ENCODE data around the gene PBX3. TPM values are rescaled to one million over a fixed set of nuclear protein-coding genes. Genes with fewer than 3 reads are reported as not detected.

The PBX3 gene
- polyA plus RNA-seq, 6 donors from 2014 or later = 7.5 to 15.8 (median 10.1) TPM

DNA sequence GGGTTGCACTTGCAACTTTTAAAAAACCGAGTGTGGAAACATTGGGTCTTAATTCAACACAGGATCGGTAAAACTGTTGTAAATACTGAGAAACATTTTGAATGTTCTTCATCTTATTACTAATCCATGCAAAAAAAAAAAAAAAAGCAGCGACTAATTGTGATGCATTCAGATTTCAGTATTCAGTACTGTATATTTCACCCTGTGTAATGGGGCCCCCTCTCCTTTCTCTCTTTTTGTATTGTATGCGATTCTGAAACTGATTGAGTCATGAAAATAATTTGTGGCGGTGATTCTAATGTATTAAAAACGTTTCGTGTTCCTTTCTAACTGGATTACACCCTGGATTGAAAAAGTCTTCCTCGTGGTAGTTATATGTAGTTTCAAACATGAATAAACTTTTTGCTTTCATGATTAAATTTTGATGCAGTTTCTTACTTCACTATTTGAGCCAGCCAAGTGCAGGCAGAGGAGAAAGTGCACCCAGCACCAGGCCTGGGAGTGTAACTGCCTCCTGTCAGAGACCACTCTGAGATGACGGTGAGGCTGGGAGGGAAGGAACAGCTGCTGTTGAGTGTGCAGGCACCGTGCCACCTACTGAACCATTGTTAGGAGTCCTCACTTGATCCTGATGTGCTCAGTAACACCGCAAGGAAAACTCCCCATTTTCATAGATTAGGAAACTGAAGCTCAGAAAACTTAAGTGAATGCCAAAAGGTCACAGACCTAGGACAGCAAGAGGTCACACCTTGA is 220.0 kb downstream of the PBX3 start:
- H3K27me3 Mint-ChIP-seq = no peaks in the 10 kb centered on the region
- ATAC-seq (ENCODE audit: low read depth in 2 of 2) (no peak), DNase-seq (no peak)
- H3K9me3 Mint-ChIP-seq = no peaks in the 10 kb centered on the region
- H3K4me1 Mint-ChIP-seq = peaks cover 17 to 38% (median 31%) of the 10 kb centered on the region in 3 donors
- H3K36me3 Mint-ChIP-seq = peaks cover 11 to 29% of the 10 kb centered on the region in 2 donors
- no peak overlapping the region for H3K4me3 Mint-ChIP-seq
- peak overlapping the region in 1 of 6 donors; percentile 2 for H3K27ac Mint-ChIP-seq

GRCh38 chr9:125968714-125969374 is 221.7 kb downstream of the PBX3 start:
- peaks cover 11 to 27% (median 20%) of the 10 kb centered on the region in 3 donors for H3K4me1 Mint-ChIP-seq
- H3K9me3 Mint-ChIP-seq = peaks cover 0 to 1% (median 0%) of the 10 kb centered on the region in 7 donors

GRCh38 chr9:125969462-125969861 is 222.3 kb downstream of the PBX3 start:
- Mint-ChIP-seq H3K9me3 (peaks cover 0 to 4% (median 0%) of the 10 kb centered on the region in 7 donors), H3K36me3 (peaks cover 19 to 22% of the 10 kb centered on the region in 2 donors), H3K4me1 (peaks cover 11 to 21% (median 15%) of the 10 kb centered on the region in 3 donors), H3K4me3 (no peak overlapping the region), H3K27me3 (no peaks in the 10 kb centered on the region), H3K27ac (peak overlapping the region in 1 of 6 donors; percentile 26)
- no peak for ATAC-seq (ENCODE audit: low read depth in 2 of 2)
- no peak for DNase-seq

More at GRCh38 chr9:125968714-125969374, 221.7 kb downstream of the PBX3 start:
- Mint-ChIP-seq H3K27me3 (no peaks in the 10 kb centered on the region), H3K36me3 (peaks cover 13 to 22% of the 10 kb centered on the region in 2 donors), H3K27ac (peak overlapping the region in 4 of 6 donors; percentile 26 to 81 (median 44)), H3K4me3 (no peak overlapping the region)
- no peak for DNase-seq
- no peak for ATAC-seq (ENCODE audit: low read depth in 2 of 2)

- H3K36me3 Mint-ChIP-seq = peaks cover 22% of the 10 kb centered on the region in 2 donors
- peaks cover 11 to 19% (median 13%) of the 10 kb centered on the region in 3 donors for H3K4me1 Mint-ChIP-seq
- H3K27me3 Mint-ChIP-seq = no peaks in the 10 kb centered on the region
- no peak for ATAC-seq (ENCODE audit: low read depth in 2 of 2)
- peaks cover 0 to 7% (median 1%) of the 10 kb centered on the region in 7 donors for H3K9me3 Mint-ChIP-seq
- no peak overlapping the region for H3K4me3 Mint-ChIP-seq
- DNase-seq = no peak
- H3K27ac Mint-ChIP-seq = no peak overlapping the region
Measured at GRCh38 chr9:125969868-125970267, 222.7 kb downstream of the PBX3 start.

DNA sequence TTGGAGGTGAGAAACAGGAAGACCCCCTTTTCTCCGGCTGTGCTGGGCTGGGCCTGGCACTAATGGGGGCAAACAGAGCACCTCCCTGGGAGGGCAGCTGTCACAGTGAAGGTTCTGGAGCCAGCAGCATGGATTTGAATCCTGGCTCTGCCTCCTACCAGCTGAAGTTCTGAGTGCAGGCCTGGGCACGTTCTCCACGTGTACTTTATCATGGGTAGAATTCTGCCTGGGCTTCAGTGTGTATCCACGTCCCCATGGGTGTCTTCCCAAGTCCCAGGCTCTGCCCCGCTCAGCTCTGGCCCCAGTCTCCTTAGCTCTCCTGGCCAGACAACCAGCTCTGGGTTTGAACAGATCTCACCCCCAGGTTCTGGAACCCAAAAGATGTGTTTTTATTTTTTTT is 223.2 kb downstream of the PBX3 start:
- Mint-ChIP-seq H3K27me3 (no peaks in the 10 kb centered on the region), H3K4me1 (peaks cover 11 to 19% (median 13%) of the 10 kb centered on the region in 3 donors), H3K4me3 (no peak overlapping the region), H3K27ac (no peak overlapping the region), H3K9me3 (peaks cover 0 to 9% (median 3%) of the 10 kb centered on the region in 7 donors), H3K36me3 (peaks cover 17 to 18% of the 10 kb centered on the region in 2 donors)
- DNase-seq = no peak
- no peak for ATAC-seq (ENCODE audit: low read depth in 2 of 2)

DNA sequence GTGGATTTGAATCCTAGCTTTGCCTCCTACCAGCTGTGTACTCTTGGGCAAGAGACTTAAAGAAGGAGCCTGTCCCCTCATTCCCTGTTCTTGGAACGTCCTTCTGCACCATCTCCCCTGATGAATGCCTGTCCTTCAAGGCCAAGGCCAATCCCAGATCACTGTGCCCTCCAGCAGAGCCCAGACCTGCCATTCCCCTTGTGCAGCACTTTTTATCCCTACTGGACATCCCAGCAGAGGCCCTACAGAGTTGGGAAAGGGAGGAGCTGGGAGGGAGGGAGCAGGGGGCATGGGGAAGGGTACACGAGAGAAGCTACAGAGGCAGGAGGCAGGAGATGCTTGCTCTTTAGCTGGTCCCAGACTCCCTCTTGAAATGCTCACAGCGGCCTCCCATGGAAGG is 223.9 kb downstream of the PBX3 start:
- H3K36me3 Mint-ChIP-seq = peaks cover 12 to 13% of the 10 kb centered on the region in 2 donors
- H3K4me3 Mint-ChIP-seq = no peak overlapping the region
- ATAC-seq (ENCODE audit: low read depth in 2 of 2) = no peak
- H3K4me1 Mint-ChIP-seq = peaks cover 11 to 19% (median 13%) of the 10 kb centered on the region in 3 donors
- H3K27me3 Mint-ChIP-seq = no peaks in the 10 kb centered on the region
- peaks cover 0 to 12% (median 5%) of the 10 kb centered on the region in 7 donors for H3K9me3 Mint-ChIP-seq
- peak overlapping the region in 1 of 6 donors; percentile 27 for H3K27ac Mint-ChIP-seq
- no peak for DNase-seq

DNA sequence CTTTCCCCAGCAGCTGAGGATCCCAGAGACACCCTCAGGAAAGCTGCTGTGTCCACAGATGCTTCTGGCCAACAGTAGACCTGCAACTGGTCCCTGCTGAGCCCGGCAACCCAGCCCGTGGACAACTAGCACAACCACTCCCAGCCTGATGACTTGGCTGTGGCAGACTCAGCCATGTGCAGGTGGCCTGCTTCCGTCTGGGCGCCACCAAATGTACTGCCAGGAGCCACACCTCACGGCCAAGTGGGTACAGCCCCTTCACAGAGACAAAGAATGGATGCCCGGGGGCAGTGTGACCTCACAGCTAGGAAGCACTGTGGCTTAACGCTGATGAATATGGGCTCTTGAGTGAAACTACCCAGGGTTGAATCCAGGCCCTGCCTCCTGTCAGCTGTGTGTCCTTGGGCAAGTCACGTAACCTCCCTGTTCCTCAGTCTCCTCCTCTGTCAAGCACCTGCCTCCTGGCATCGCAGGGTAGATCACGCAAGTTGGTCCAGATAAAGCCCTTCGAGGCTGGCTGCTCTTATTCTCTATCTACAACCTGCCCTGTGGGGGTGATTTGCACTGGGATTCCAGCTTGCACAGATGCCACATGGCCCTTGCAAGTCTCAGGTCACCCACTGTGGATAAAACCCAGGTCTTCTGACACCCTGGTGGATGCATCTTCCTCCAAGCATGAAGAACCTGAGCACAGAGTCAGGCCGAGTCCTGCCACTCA is 225.0 kb downstream of the PBX3 start:
- Mint-ChIP-seq H3K4me1 (peaks cover 11 to 19% (median 13%) of the 10 kb centered on the region in 3 donors), H3K27ac (peak overlapping the region in 1 of 6 donors; percentile 76), H3K9me3 (peaks cover 0 to 14% (median 5%) of the 10 kb centered on the region in 7 donors), H3K27me3 (no peaks in the 10 kb centered on the region), H3K36me3 (peaks cover 2 to 12% of the 10 kb centered on the region in 2 donors), H3K4me3 (no peak overlapping the region)
- DNase-seq = no peak
- ATAC-seq (ENCODE audit: low read depth in 2 of 2) = no peak

- no peak for DNase-seq
- Mint-ChIP-seq H3K4me1 (peaks cover 10 to 17% (median 12%) of the 10 kb centered on the region in 3 donors), H3K36me3 (peaks cover 0 to 12% of the 10 kb centered on the region in 2 donors), H3K4me3 (no peak overlapping the region), H3K27me3 (no peaks in the 10 kb centered on the region), H3K9me3 (peaks cover 0 to 19% (median 6%) of the 10 kb centered on the region in 7 donors), H3K27ac (no peak overlapping the region)
- ATAC-seq (ENCODE audit: low read depth in 2 of 2) = no peak
Measured at GRCh38 chr9:125973547-125973946, 226.4 kb downstream of the PBX3 start.

GRCh38 chr9:125974705-125975104 is 227.5 kb downstream of the PBX3 start:
- H3K36me3 Mint-ChIP-seq = peaks cover 5 to 12% of the 10 kb centered on the region in 2 donors
- H3K27ac Mint-ChIP-seq = no peak overlapping the region
- DNase-seq (no peak), ATAC-seq (ENCODE audit: low read depth in 2 of 2) (no peak)
- H3K4me3 Mint-ChIP-seq = no peak overlapping the region
- no peaks in the 10 kb centered on the region for H3K27me3 Mint-ChIP-seq
- peaks cover 0 to 27% (median 15%) of the 10 kb centered on the region in 7 donors for H3K9me3 Mint-ChIP-seq
- peaks cover 4 to 5% (median 5%) of the 10 kb centered on the region in 3 donors for H3K4me1 Mint-ChIP-seq

DNA sequence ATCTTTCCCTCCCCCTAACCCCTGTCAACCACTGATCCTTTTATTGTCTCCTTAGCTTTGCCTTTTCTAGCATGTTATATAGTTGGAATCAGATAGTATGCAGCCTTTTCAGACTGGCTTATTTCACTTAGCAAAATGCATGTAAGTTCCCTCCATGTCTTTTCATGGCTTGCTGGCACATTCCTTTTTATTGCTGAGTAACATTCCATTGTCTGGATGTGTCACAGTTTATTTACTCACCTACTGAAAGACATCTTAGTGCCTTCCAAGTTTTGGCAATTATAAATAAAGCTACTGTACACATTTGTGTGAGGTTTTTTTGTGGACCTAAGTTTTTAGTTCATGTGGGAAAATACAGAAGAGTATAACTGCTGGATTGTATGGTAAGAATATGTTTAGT is 230.1 kb downstream of the PBX3 start:
- peak overlapping the region in 1 of 6 donors; percentile 84 for H3K27ac Mint-ChIP-seq
- peaks cover 0 to 5% (median 5%) of the 10 kb centered on the region in 3 donors for H3K27me3 Mint-ChIP-seq
- H3K36me3 Mint-ChIP-seq = peaks cover 12 to 15% of the 10 kb centered on the region in 2 donors
- no peak overlapping the region for H3K4me3 Mint-ChIP-seq
- ATAC-seq (ENCODE audit: low read depth in 2 of 2) (no peak), DNase-seq (no peak)
- no peaks in the 10 kb centered on the region for H3K4me1 Mint-ChIP-seq
- peaks cover 0 to 41% (median 28%) of the 10 kb centered on the region in 7 donors for H3K9me3 Mint-ChIP-seq

GRCh38 chr9:125979383-125979782 is 232.2 kb downstream of the PBX3 start:
- no peak for DNase-seq
- no peaks in the 10 kb centered on the region for H3K4me1 Mint-ChIP-seq
- no peak overlapping the region for H3K27ac Mint-ChIP-seq
- peaks cover 5 to 18% of the 10 kb centered on the region in 2 donors for H3K36me3 Mint-ChIP-seq
- peaks cover 0 to 14% (median 5%) of the 10 kb centered on the region in 3 donors for H3K27me3 Mint-ChIP-seq
- H3K9me3 Mint-ChIP-seq = peaks cover 0 to 45% (median 33%) of the 10 kb centered on the region in 7 donors
- no peak for ATAC-seq (ENCODE audit: low read depth in 2 of 2)
- H3K4me3 Mint-ChIP-seq = no peak overlapping the region

- peaks cover 0 to 14% (median 12%) of the 10 kb centered on the region in 3 donors for H3K27me3 Mint-ChIP-seq
- ATAC-seq (ENCODE audit: low read depth in 2 of 2) (no peak), DNase-seq (no peak)
- H3K9me3 Mint-ChIP-seq = peaks cover 6 to 39% (median 28%) of the 10 kb centered on the region in 7 donors
- H3K27ac Mint-ChIP-seq = no peak overlapping the region
- no peaks in the 10 kb centered on the region for H3K4me1 Mint-ChIP-seq
- no peak overlapping the region for H3K4me3 Mint-ChIP-seq
- H3K36me3 Mint-ChIP-seq = peaks cover 0 to 18% of the 10 kb centered on the region in 2 donors
Measured at GRCh38 chr9:125982798-125983406, 235.7 kb downstream of the PBX3 start.

- no peaks in the 10 kb centered on the region for H3K4me1 Mint-ChIP-seq
- peaks cover 6 to 33% (median 26%) of the 10 kb centered on the region in 7 donors for H3K9me3 Mint-ChIP-seq
- ATAC-seq (ENCODE audit: low read depth in 2 of 2) = no peak
- peaks cover 0 to 14% (median 12%) of the 10 kb centered on the region in 3 donors for H3K27me3 Mint-ChIP-seq
- peak overlapping the region in 1 of 6 donors; percentile 19 for H3K27ac Mint-ChIP-seq
- no peak for DNase-seq
- H3K4me3 Mint-ChIP-seq = no peak overlapping the region
- peaks cover 0 to 18% of the 10 kb centered on the region in 2 donors for H3K36me3 Mint-ChIP-seq
Measured at GRCh38 chr9:125983681-125984080, 236.5 kb downstream of the PBX3 start.
